Hematopoietic multipotent progenitor cell treated with erythropoietin and hydrocortisone succinate and interleukin-3 and kit ligand, for 15 days (in vitro differentiated cells): ENCODE measurements around the gene RAB38.

Experiments
- DNase-seq: peaks from one replicate; pipeline ENCODE4 v3.0.0-alpha.2; 2015; ENCODE audit warnings: low spot score

RAB38 gene

GRCh38 chr11:88103337-88104206 is 71.7 kb downstream of the RAB38 start:
- no peak for DNase-seq

GRCh38 chr11:88102598-88102934 is 72.7 kb downstream of the RAB38 start:
- no peak for DNase-seq

- no peak for DNase-seq
Measured at GRCh38 chr11:88101881-88102597, 73.2 kb downstream of the RAB38 start.

- no peak for DNase-seq
Measured at GRCh38 chr11:88100151-88100550, 75.1 kb downstream of the RAB38 start.

- no peak for DNase-seq
Measured at GRCh38 chr11:88098289-88098688, 77.0 kb downstream of the RAB38 start.

GRCh38 chr11:88089134-88089533 is 86.1 kb downstream of the RAB38 start:
- DNase-seq = no peak

- no peak for DNase-seq
Measured at GRCh38 chr11:88087337-88087736, 87.9 kb downstream of the RAB38 start.

- no peak for DNase-seq
Measured at GRCh38 chr11:88086297-88086696, 88.9 kb downstream of the RAB38 start.

GRCh38 chr11:88070437-88070836 is 104.8 kb downstream of the RAB38 start:
- no peak for DNase-seq

GRCh38 chr11:88068848-88069554 is 106.2 kb downstream of the RAB38 start:
- DNase-seq = no peak

GRCh38 chr11:88066090-88066489 is 109.2 kb downstream of the RAB38 start:
- DNase-seq = no peak

GRCh38 chr11:88064097-88064705 is 111.0 kb downstream of the RAB38 start:
- no peak for DNase-seq
